ENCODE measurements around the gene MINDY4. TPM values are rescaled to one million over a fixed set of nuclear protein-coding genes. Genes with fewer than 3 reads are reported as not detected.

The MINDY4 gene
- total RNA-seq, 1 donor from 2014 or later = 4.7 TPM

DNA sequence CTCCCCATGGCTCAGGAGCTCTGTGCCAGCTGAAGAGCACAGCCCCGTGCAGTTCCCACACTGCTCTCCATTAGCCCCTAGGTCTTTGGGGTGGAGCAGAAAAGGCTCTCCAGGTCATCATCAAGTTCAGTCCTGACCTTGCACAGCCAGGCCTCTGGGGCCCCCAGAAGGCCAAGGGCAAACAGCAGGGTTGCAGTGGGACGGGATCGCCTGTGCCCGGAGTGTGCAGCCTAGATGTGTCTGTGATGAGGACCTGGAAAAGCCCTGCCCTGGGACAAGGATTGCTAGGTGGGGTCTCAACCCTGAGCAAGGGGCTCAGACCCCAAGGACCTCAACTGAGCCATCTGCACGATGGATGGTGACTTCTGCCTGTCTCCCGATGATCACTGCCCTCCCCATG, 18.7 kb upstream of the MINDY4 start:
- no peaks in the 10 kb centered on the region for H3K9me3 Mint-ChIP-seq (ENCODE audit: unreplicated experiment)
- H3K27ac Mint-ChIP-seq (ENCODE audit: unreplicated experiment) = no peak overlapping the region
- TF ChIP-seq, protein P1, sequence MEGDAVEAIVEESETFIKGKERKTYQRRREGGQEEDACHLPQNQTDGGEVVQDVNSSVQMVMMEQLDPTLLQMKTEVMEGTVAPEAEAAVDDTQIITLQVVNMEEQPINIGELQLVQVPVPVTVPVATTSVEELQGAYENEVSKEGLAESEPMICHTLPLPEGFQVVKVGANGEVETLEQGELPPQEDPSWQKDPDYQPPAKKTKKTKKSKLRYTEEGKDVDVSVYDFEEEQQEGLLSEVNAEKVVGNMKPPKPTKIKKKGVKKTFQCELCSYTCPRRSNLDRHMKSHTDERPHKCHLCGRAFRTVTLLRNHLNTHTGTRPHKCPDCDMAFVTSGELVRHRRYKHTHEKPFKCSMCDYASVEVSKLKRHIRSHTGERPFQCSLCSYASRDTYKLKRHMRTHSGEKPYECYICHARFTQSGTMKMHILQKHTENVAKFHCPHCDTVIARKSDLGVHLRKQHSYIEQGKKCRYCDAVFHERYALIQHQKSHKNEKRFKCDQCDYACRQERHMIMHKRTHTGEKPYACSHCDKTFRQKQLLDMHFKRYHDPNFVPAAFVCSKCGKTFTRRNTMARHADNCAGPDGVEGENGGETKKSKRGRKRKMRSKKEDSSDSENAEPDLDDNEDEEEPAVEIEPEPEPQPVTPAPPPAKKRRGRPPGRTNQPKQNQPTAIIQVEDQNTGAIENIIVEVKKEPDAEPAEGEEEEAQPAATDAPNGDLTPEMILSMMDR (IDR thresholded peaks at IDR 0.05; ENCODE audit: unreplicated experiment) = no peak
- no peak overlapping the region for H3K4me3 Mint-ChIP-seq (ENCODE audit: unreplicated experiment)
- H3K27me3 Mint-ChIP-seq (ENCODE audit: unreplicated experiment) = peaks cover 5% of the 10 kb centered on the region
- no peak for DNase-seq (ENCODE audit: low spot score)
- H3K4me1 Mint-ChIP-seq (ENCODE audit: unreplicated experiment) = peaks cover 4% of the 10 kb centered on the region
- H3K36me3 Mint-ChIP-seq (ENCODE audit: low read depth, unreplicated experiment) = peaks cover 17% of the 10 kb centered on the region

- Mint-ChIP-seq H3K4me1 (ENCODE audit: unreplicated experiment) (peaks cover 9% of the 10 kb centered on the region), H3K36me3 (ENCODE audit: low read depth, unreplicated experiment) (peaks cover 17% of the 10 kb centered on the region), H3K27me3 (ENCODE audit: unreplicated experiment) (peaks cover 5% of the 10 kb centered on the region), H3K27ac (ENCODE audit: unreplicated experiment) (no peak overlapping the region), H3K4me3 (ENCODE audit: unreplicated experiment) (no peak overlapping the region), H3K9me3 (ENCODE audit: unreplicated experiment) (no peaks in the 10 kb centered on the region)
- no peak for DNase-seq (ENCODE audit: low spot score)
- TF ChIP-seq, protein P1 (IDR thresholded peaks at IDR 0.05; ENCODE audit: unreplicated experiment) = no peak
These were observed 18.2 kb upstream of the MINDY4 start for GRCh38 chr7:30752979-30753378.

- H3K27ac Mint-ChIP-seq (ENCODE audit: unreplicated experiment) = peak overlapping the region; percentile 33
- peaks cover 9% of the 10 kb centered on the region for H3K4me1 Mint-ChIP-seq (ENCODE audit: unreplicated experiment)
- peaks cover 5% of the 10 kb centered on the region for H3K27me3 Mint-ChIP-seq (ENCODE audit: unreplicated experiment)
- peaks cover 15% of the 10 kb centered on the region for H3K36me3 Mint-ChIP-seq (ENCODE audit: low read depth, unreplicated experiment)
- H3K4me3 Mint-ChIP-seq (ENCODE audit: unreplicated experiment) = peak overlapping the region; percentile 9
- TF ChIP-seq, protein P1 (IDR thresholded peaks at IDR 0.05; ENCODE audit: unreplicated experiment) = no peak
- H3K9me3 Mint-ChIP-seq (ENCODE audit: unreplicated experiment) = no peaks in the 10 kb centered on the region
- no peak for DNase-seq (ENCODE audit: low spot score)
These were observed 16.8 kb upstream of the MINDY4 start for GRCh38 chr7:30754315-30754877.

- no peaks in the 10 kb centered on the region for H3K9me3 Mint-ChIP-seq (ENCODE audit: unreplicated experiment)
- TF ChIP-seq, protein P1 (IDR thresholded peaks at IDR 0.05; ENCODE audit: unreplicated experiment) = no peak
- H3K36me3 Mint-ChIP-seq (ENCODE audit: low read depth, unreplicated experiment) = peaks cover 14% of the 10 kb centered on the region
- no peak overlapping the region for H3K27ac Mint-ChIP-seq (ENCODE audit: unreplicated experiment)
- no peak overlapping the region for H3K4me3 Mint-ChIP-seq (ENCODE audit: unreplicated experiment)
- peaks cover 9% of the 10 kb centered on the region for H3K4me1 Mint-ChIP-seq (ENCODE audit: unreplicated experiment)
- DNase-seq (ENCODE audit: low spot score) = no peak
- H3K27me3 Mint-ChIP-seq (ENCODE audit: unreplicated experiment) = peaks cover 5% of the 10 kb centered on the region
These were observed 15.6 kb upstream of the MINDY4 start for GRCh38 chr7:30755384-30756154.

DNA sequence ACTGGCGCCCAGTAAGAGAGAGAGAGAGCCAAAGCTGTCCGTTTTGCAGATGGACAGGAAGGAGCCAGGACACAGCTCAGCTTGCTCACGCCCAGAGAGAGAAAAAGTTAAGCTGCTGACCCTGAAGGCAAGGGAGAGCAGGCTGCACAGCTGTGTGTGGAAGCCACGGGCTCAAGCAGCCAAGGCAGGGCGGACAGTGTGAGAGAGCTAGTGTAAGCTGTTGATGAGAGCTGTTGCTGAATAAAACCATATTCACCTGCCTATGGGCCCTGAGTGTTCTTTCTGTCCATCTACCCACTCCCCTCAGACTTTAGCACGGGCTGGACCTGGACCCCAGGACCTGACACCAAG, 13.9 kb upstream of the MINDY4 start:
- Mint-ChIP-seq H3K4me3 (ENCODE audit: unreplicated experiment) (no peak overlapping the region), H3K27me3 (ENCODE audit: unreplicated experiment) (peaks cover 5% of the 10 kb centered on the region), H3K9me3 (ENCODE audit: unreplicated experiment) (no peaks in the 10 kb centered on the region), H3K4me1 (ENCODE audit: unreplicated experiment) (peaks cover 9% of the 10 kb centered on the region), H3K36me3 (ENCODE audit: low read depth, unreplicated experiment) (peaks cover 8% of the 10 kb centered on the region), H3K27ac (ENCODE audit: unreplicated experiment) (no peak overlapping the region)
- no peak for DNase-seq (ENCODE audit: low spot score)
- TF ChIP-seq, protein P1 (IDR thresholded peaks at IDR 0.05; ENCODE audit: unreplicated experiment) = no peak

All from endothelial cell (in vitro differentiated cells).